ENCODE measurements around the gene SLC45A1. TPM values are rescaled to one million over a fixed set of nuclear protein-coding genes. Genes with fewer than 3 reads are reported as not detected.

Gene SLC45A1
- total RNA-seq, 2 experiments from 2014 or later = 0.32 to 0.44 TPM

GRCh38 chr1:8314346-8315280 is 3.3 kb upstream of the SLC45A1 start:
- CTCF ChIA-PET = interaction anchor here (0.7 to 4.3 kb wide), 6 partner anchors 12 to 299 kb away, joined by 3 to 16 read pairs (median 6); no protein-coding TSS in a partner anchor
- no peak overlapping the region for H3K27ac Mint-ChIP-seq

GRCh38 chr1:8315573-8316475 is 2.1 kb upstream of the SLC45A1 start:
- no peak for DNase-seq
- Mint-ChIP-seq H3K36me3 (ENCODE audit: low read depth) (no peaks in the 10 kb centered on the region), H3K4me3 (no peak overlapping the region), H3K27ac (no peak overlapping the region), H3K4me1 (peaks cover 18% of the 10 kb centered on the region), H3K27me3 (peaks cover 28% of the 10 kb centered on the region), H3K9me3 (no peaks in the 10 kb centered on the region)
- CTCF ChIA-PET = interaction anchor here (0.9 to 4.3 kb wide), 6 partner anchors 14 to 301 kb away, joined by 3 to 16 read pairs (median 7); no protein-coding TSS in a partner anchor
- POLR2A ChIA-PET = interaction anchor here (0.5 to 0.9 kb wide), 2 partner anchors 301 to 345 kb away, joined by 3 to 4 read pairs; no protein-coding TSS in a partner anchor

More at GRCh38 chr1:8314346-8315280, 3.3 kb upstream of the SLC45A1 start:
- POLR2A ChIA-PET = no interaction called here
- H3K27me3 Mint-ChIP-seq = peaks cover 26% of the 10 kb centered on the region
- peaks cover 18% of the 10 kb centered on the region for H3K4me1 Mint-ChIP-seq
- no peak overlapping the region for H3K4me3 Mint-ChIP-seq
- H3K36me3 Mint-ChIP-seq (ENCODE audit: low read depth) = no peaks in the 10 kb centered on the region
- H3K9me3 Mint-ChIP-seq = no peaks in the 10 kb centered on the region
- peak; percentile 48 for DNase-seq

GRCh38 chr1:8318436-8318835 is 522 bp downstream of the SLC45A1 start:
- H3K9me3 Mint-ChIP-seq = peaks cover 3% of the 10 kb centered on the region
- no peak for DNase-seq
- peaks cover 18% of the 10 kb centered on the region for H3K4me1 Mint-ChIP-seq
- POLR2A ChIA-PET = interaction anchor here (0.5 kb wide), 1 partner anchor 466 kb away, joined by 3 read pairs; the partner anchor contains the start of gene UTS2
- H3K27me3 Mint-ChIP-seq = peaks cover 28% of the 10 kb centered on the region
- CTCF ChIA-PET = interaction anchor here (0.6 to 1.6 kb wide), 4 partner anchors 12 to 343 kb away, joined by 3 to 5 read pairs (median 4); no protein-coding TSS in a partner anchor
- H3K27ac Mint-ChIP-seq = no peak overlapping the region
- no peaks in the 10 kb centered on the region for H3K36me3 Mint-ChIP-seq (ENCODE audit: low read depth)
- peak overlapping the region; percentile 58 for H3K4me3 Mint-ChIP-seq

- Mint-ChIP-seq H3K4me3 (no peak overlapping the region), H3K9me3 (peaks cover 3% of the 10 kb centered on the region), H3K36me3 (ENCODE audit: low read depth) (no peaks in the 10 kb centered on the region), H3K27ac (no peak overlapping the region), H3K27me3 (peaks cover 15% of the 10 kb centered on the region), H3K4me1 (peaks cover 7% of the 10 kb centered on the region)
- CTCF ChIA-PET = no interaction called here
- no peak for DNase-seq
- POLR2A ChIA-PET = no interaction called here
These were observed 3.7 kb downstream of the SLC45A1 start for GRCh38 chr1:8321612-8322011.

- CTCF ChIA-PET = interaction anchor here (0.9 kb wide), 1 partner anchor 309 kb away, joined by 5 read pairs; no protein-coding TSS in a partner anchor
- Mint-ChIP-seq H3K27ac (no peak overlapping the region), H3K9me3 (peaks cover 3% of the 10 kb centered on the region)
These were observed 5.8 kb downstream of the SLC45A1 start for GRCh38 chr1:8323706-8324105.

GRCh38 chr1:8324176-8324810 is 6.4 kb downstream of the SLC45A1 start:
- Mint-ChIP-seq H3K4me1 (no peaks in the 10 kb centered on the region), H3K27me3 (peaks cover 5% of the 10 kb centered on the region), H3K9me3 (peaks cover 3% of the 10 kb centered on the region), H3K27ac (no peak overlapping the region), H3K4me3 (no peak overlapping the region), H3K36me3 (ENCODE audit: low read depth) (no peaks in the 10 kb centered on the region)
- no peak for DNase-seq
- CTCF ChIA-PET = interaction anchor here (0.6 to 0.9 kb wide), 2 partner anchors 47 to 309 kb away, joined by 3 to 5 read pairs; no protein-coding TSS in a partner anchor
- POLR2A ChIA-PET = no interaction called here

More at GRCh38 chr1:8323706-8324105, 5.8 kb downstream of the SLC45A1 start:
- Mint-ChIP-seq H3K4me1 (peaks cover under 1% of the 10 kb centered on the region), H3K36me3 (ENCODE audit: low read depth) (no peaks in the 10 kb centered on the region), H3K4me3 (no peak overlapping the region), H3K27me3 (peaks cover 9% of the 10 kb centered on the region)
- no peak for DNase-seq
- POLR2A ChIA-PET = no interaction called here

- Mint-ChIP-seq H3K4me3 (no peak overlapping the region), H3K36me3 (ENCODE audit: low read depth) (no peaks in the 10 kb centered on the region), H3K27ac (no peak overlapping the region), H3K4me1 (no peaks in the 10 kb centered on the region), H3K27me3 (no peaks in the 10 kb centered on the region), H3K9me3 (peaks cover 3% of the 10 kb centered on the region)
- DNase-seq = no peak
- ChIA-PET CTCF (interaction anchor here (1.2 kb wide), 1 partner anchor 311 kb away, joined by 3 read pairs; no protein-coding TSS in a partner anchor), POLR2A (no interaction called here)
These were observed 7.9 kb downstream of the SLC45A1 start for GRCh38 chr1:8325771-8326170.

GRCh38 chr1:8326265-8326664 is 8.4 kb downstream of the SLC45A1 start:
- H3K4me3 Mint-ChIP-seq = no peak overlapping the region
- no peaks in the 10 kb centered on the region for H3K27me3 Mint-ChIP-seq
- no peak for DNase-seq
- H3K27ac Mint-ChIP-seq = no peak overlapping the region
- no peaks in the 10 kb centered on the region for H3K4me1 Mint-ChIP-seq
- peaks cover 3% of the 10 kb centered on the region for H3K9me3 Mint-ChIP-seq
- ChIA-PET CTCF (interaction anchor here (1.2 kb wide), 1 partner anchor 311 kb away, joined by 3 read pairs; no protein-coding TSS in a partner anchor), POLR2A (no interaction called here)
- H3K36me3 Mint-ChIP-seq (ENCODE audit: low read depth) = no peaks in the 10 kb centered on the region

- Mint-ChIP-seq H3K4me3 (no peak overlapping the region), H3K9me3 (no peaks in the 10 kb centered on the region), H3K27ac (no peak overlapping the region), H3K4me1 (no peaks in the 10 kb centered on the region), H3K36me3 (ENCODE audit: low read depth) (no peaks in the 10 kb centered on the region), H3K27me3 (no peaks in the 10 kb centered on the region)
- no peak for DNase-seq
- POLR2A ChIA-PET = no interaction called here
- CTCF ChIA-PET = no interaction called here
These were observed 10.4 kb downstream of the SLC45A1 start for GRCh38 chr1:8328271-8328670.

GRCh38 chr1:8329439-8329838 is 11.5 kb downstream of the SLC45A1 start:
- H3K4me1 Mint-ChIP-seq = no peaks in the 10 kb centered on the region
- no peaks in the 10 kb centered on the region for H3K36me3 Mint-ChIP-seq (ENCODE audit: low read depth)
- no peak overlapping the region for H3K27ac Mint-ChIP-seq
- H3K4me3 Mint-ChIP-seq = no peak overlapping the region
- ChIA-PET POLR2A (no interaction called here), CTCF (interaction anchor here (1.3 kb wide), 1 partner anchor 195 kb away, joined by 3 read pairs; no protein-coding TSS in a partner anchor)
- H3K9me3 Mint-ChIP-seq = no peaks in the 10 kb centered on the region
- DNase-seq = no peak
- no peaks in the 10 kb centered on the region for H3K27me3 Mint-ChIP-seq

GRCh38 chr1:8329858-8330257 is 11.9 kb downstream of the SLC45A1 start:
- Mint-ChIP-seq H3K27me3 (no peaks in the 10 kb centered on the region), H3K4me1 (no peaks in the 10 kb centered on the region), H3K9me3 (no peaks in the 10 kb centered on the region), H3K27ac (no peak overlapping the region), H3K36me3 (ENCODE audit: low read depth) (no peaks in the 10 kb centered on the region), H3K4me3 (no peak overlapping the region)
- CTCF ChIA-PET = interaction anchor here (1.3 kb wide), 1 partner anchor 196 kb away, joined by 3 read pairs; no protein-coding TSS in a partner anchor
- DNase-seq = no peak
- POLR2A ChIA-PET = no interaction called here
